H1 (cell line): ENCODE results near the gene C2orf42. TPM values are rescaled to one million over a fixed set of nuclear protein-coding genes. Genes with fewer than 3 reads are reported as not detected.
"Not testable (repeated sequence)": the region's sequence is repeated elsewhere in the genome, so short reads cannot be mapped to it uniquely, and the experiment has no call there.

ENCODE experiments used
- CTCF ChIA-PET: fragments of 300-600 bp; sonication (Branson Sonifier 250); formaldehyde crosslinking; loops from one replicate; lab custom pipeline; 2021; ENCODE audit not compliant: partially characterized antibody; lab: Charles Lee
- POLR2A ChIA-PET: fragments of 300-600 bp; sonication (Branson Sonifier 250); formaldehyde crosslinking; loops from one replicate; lab custom pipeline; 2021; ENCODE audit warnings: inconsistent platforms; ENCODE audit not compliant: partially characterized antibody; lab: Charles Lee
- DNase-seq, 2 experiments: peaks; one replicate each; pipeline versions ENCODE4 v3.0.0 to v3.0.0-alpha.2; 2010 to 2022; ENCODE audit warnings: low spot score in 2 of 2, low read depth in 1 of 2, mixed read lengths in 1 of 2
- FAIRE-seq: peaks from 2 replicates; lab custom pipeline; 2011; peaks lifted over from hg19 to GRCh38; lab: Jason Lieb, UNC
- H2AFZ ChIP-seq: 2 replicates; pipeline ENCODE4 v1.8.1; 2012; ENCODE audit warnings: low read length, inconsistent platforms
- H2AK5ac ChIP-seq: 2 replicates; pipeline ENCODE4 v1.6.1; 2013; ENCODE audit warnings: low read depth, low read length
- H2BK120ac ChIP-seq: replicated peaks from 2 replicates; pipeline ENCODE3; 2013; ENCODE audit warnings: low read depth, low read length, inconsistent platforms
- H2BK12ac ChIP-seq: 2 replicates; pipeline ENCODE4 v1.6.1; 2013; ENCODE audit warnings: low read depth, low read length
- H2BK15ac ChIP-seq: 2 replicates; pipeline ENCODE4 v1.6.1; 2013; ENCODE audit warnings: low read length
- H2BK20ac ChIP-seq: 2 replicates; pipeline ENCODE4 v1.6.1; 2013; ENCODE audit warnings: low read length
- H2BK5ac ChIP-seq: 2 replicates; pipeline ENCODE4 v1.6.1; 2013; ENCODE audit warnings: low read depth, low read length
- H3K14ac ChIP-seq: 2 replicates; pipeline ENCODE4 v1.6.1; 2013; ENCODE audit warnings: inconsistent platforms; ENCODE audit not compliant: insufficient read length
- H3K18ac ChIP-seq: 2 replicates; pipeline ENCODE4 v1.6.1; 2013; ENCODE audit warnings: low read length; ENCODE audit errors: extremely low read depth
- H3K23ac ChIP-seq: 2 replicates; pipeline ENCODE4 v1.6.1; 2013; ENCODE audit warnings: inconsistent platforms; ENCODE audit not compliant: insufficient read length
- H3K23me2 ChIP-seq: 2 replicates; pipeline ENCODE4 v1.6.1; 2013; ENCODE audit warnings: low read depth, low read length
- H3K27ac ChIP-seq: 2 replicates; pipeline ENCODE4 v1.6.1; 2011; ENCODE audit warnings: low read depth, low read length, inconsistent platforms
- H3K27me3 ChIP-seq, 4 experiments: replicated peaks in 1 of 4; 1 replicate in 1 of 4; 2 replicates in 3 of 4; pipeline versions ENCODE4 v1.6.1 to v1.8.1; 2011 to 2013; ENCODE audit warnings: low read length in 3 of 4, mild to moderate bottlenecking in 3 of 4, inconsistent platforms in 2 of 4, mixed read lengths in 2 of 4, moderate library complexity in 1 of 4; ENCODE audit not compliant: control insufficient read depth in 3 of 4, insufficient read depth in 3 of 4; ENCODE audit errors: extremely low read depth in 1 of 4
- H3K36me3 ChIP-seq, 4 experiments: 2 replicates each; pipeline versions ENCODE4 v1.6.1 to v1.8.1; 2011 to 2013; ENCODE audit warnings: mild to moderate bottlenecking in 4 of 4, low read length in 3 of 4, moderate library complexity in 2 of 4, control low read depth in 1 of 4, inconsistent platforms in 1 of 4; ENCODE audit not compliant: insufficient read depth in 4 of 4, control insufficient read depth in 2 of 4
- H3K4ac ChIP-seq: replicated peaks from 2 replicates; pipeline ENCODE3; 2013; ENCODE audit warnings: low read length, low read depth, mixed read lengths, inconsistent platforms; ENCODE audit not compliant: insufficient read length
- H3K4me1 ChIP-seq, 4 experiments: replicated peaks in 1 of 4; 1 replicate in 1 of 4; 2 replicates in 3 of 4; pipeline versions ENCODE4 v1.6.1 to v1.8.1; 2011 to 2013; ENCODE audit warnings: low read length in 3 of 4, inconsistent platforms in 2 of 4, mixed read lengths in 1 of 4; ENCODE audit not compliant: insufficient read depth in 4 of 4, control insufficient read depth in 3 of 4
- H3K4me2 ChIP-seq, 2 experiments: 2 replicates each; pipeline versions ENCODE4 v1.6.1 to v1.8.1; 2011 to 2013; ENCODE audit warnings: low read depth in 2 of 2, low read length in 2 of 2, control low read depth in 1 of 2, inconsistent platforms in 1 of 2, mild to moderate bottlenecking in 1 of 2; ENCODE audit not compliant: insufficient read depth in 1 of 2
- H3K4me3 ChIP-seq, 4 experiments: fragments of 200-600, 300-600 bp in 1 of 4; sonication (generic), shearing (Covaris generic), sonication (Bioruptor Twin) in 1 of 4; 2 replicates each; pipeline versions ENCODE4 v1.5.1 to v1.8.1; 2011 to 2016; ENCODE audit warnings: low read length in 4 of 4, low read depth in 3 of 4, control low read depth in 2 of 4, inconsistent platforms in 2 of 4, mild to moderate bottlenecking in 2 of 4, mixed read lengths in 1 of 4, moderate library complexity in 1 of 4; ENCODE audit not compliant: insufficient read depth in 2 of 4; ENCODE audit errors: extremely low read depth in 1 of 4
- H3K56ac ChIP-seq: replicated peaks from 2 replicates; pipeline ENCODE3; 2013; ENCODE audit warnings: low read depth, mild to moderate bottlenecking, mixed read lengths, low read length, inconsistent platforms; ENCODE audit not compliant: insufficient read length
- H3K79me1 ChIP-seq: 2 replicates; pipeline ENCODE4 v1.6.1; 2013; ENCODE audit warnings: low read depth, low read length, control low read depth
- H3K79me2 ChIP-seq, 2 experiments: 2 replicates each; pipeline versions ENCODE4 v1.6.1 to v1.8.1; 2012 to 2013; ENCODE audit warnings: low read length in 2 of 2, mild to moderate bottlenecking in 2 of 2, inconsistent platforms in 1 of 2; ENCODE audit not compliant: insufficient read depth in 2 of 2, control insufficient read depth in 1 of 2
- H3K9ac ChIP-seq, 4 experiments: replicated peaks in 1 of 4; 1 replicate in 1 of 4; 2 replicates in 3 of 4; pipeline versions ENCODE4 v1.6.1 to v1.8.1; 2011 to 2013; ENCODE audit warnings: low read depth in 3 of 4, low read length in 3 of 4, control low read depth in 2 of 4, mild to moderate bottlenecking in 2 of 4, moderate library complexity in 2 of 4, inconsistent platforms in 1 of 4; ENCODE audit errors: extremely low read depth in 1 of 4
- H3K9me3 ChIP-seq, 2 experiments: 2 replicates each; pipeline versions ENCODE4 v1.6.1 to v1.8.1; 2012 to 2013; ENCODE audit warnings: mild to moderate bottlenecking in 2 of 2, moderate library complexity in 2 of 2, control low read depth in 1 of 2, inconsistent platforms in 1 of 2, low read depth in 1 of 2, low read length in 1 of 2, mixed read lengths in 1 of 2; ENCODE audit not compliant: insufficient read depth in 2 of 2
- H4K20me1 ChIP-seq, 2 experiments: replicated peaks in 1 of 2; 2 replicates each; pipeline versions ENCODE3 to v1.8.1; 2011 to 2013; ENCODE audit warnings: inconsistent platforms in 2 of 2, low read length in 2 of 2, mild to moderate bottlenecking in 1 of 2; ENCODE audit not compliant: insufficient read depth in 2 of 2, control insufficient read depth in 1 of 2
- H4K5ac ChIP-seq: 2 replicates; pipeline ENCODE4 v1.6.1; 2013; ENCODE audit warnings: low read length, low read depth, mixed read lengths, inconsistent platforms; ENCODE audit not compliant: insufficient read length
- H4K8ac ChIP-seq: 2 replicates; pipeline ENCODE4 v1.8.0; 2013; ENCODE audit warnings: mild to moderate bottlenecking, moderate library complexity, low read length, inconsistent platforms; ENCODE audit not compliant: insufficient read depth; ENCODE audit errors: extremely low read depth
- H4K91ac ChIP-seq: replicated peaks from 2 replicates; pipeline ENCODE3; 2013; ENCODE audit warnings: low read length, mixed read lengths, inconsistent platforms; ENCODE audit not compliant: insufficient read length
- HDAC2 ChIP-seq, 2 experiments: fragments of 300-600 bp in 1 of 2; sonication (generic) in 1 of 2; IDR thresholded peaks; 2 replicates each; pipeline ENCODE4 v1.6.1; 2011 to 2012; ENCODE audit warnings: low read depth in 2 of 2, low read length in 2 of 2, mild to moderate bottlenecking in 2 of 2, moderate library complexity in 2 of 2, borderline replicate concordance in 1 of 2, inconsistent platforms in 1 of 2
- RNF2 ChIP-seq: fragments of 200-900, 300-1000 bp; sonication (generic); IDR thresholded peaks from 2 replicates; pipeline ENCODE4 v1.7.1; 2016; ENCODE audit warnings: borderline replicate concordance, low read depth, mild to moderate bottlenecking, antibody characterized with exemption, low read length; ENCODE audit not compliant: poor library complexity, severe bottlenecking; ENCODE audit errors: missing control alignments
- TAF1 ChIP-seq: IDR thresholded peaks from 2 replicates; pipeline ENCODE4 v1.6.1; 2011; ENCODE audit warnings: mild to moderate bottlenecking, low read depth, low read length
- TBP ChIP-seq: IDR thresholded peaks from 2 replicates; pipeline ENCODE4 v1.6.1; 2011; ENCODE audit warnings: low read depth, low read length, improper control_type of control experiment
- TEAD4 ChIP-seq: IDR thresholded peaks from 2 replicates; pipeline ENCODE4 v1.6.1; 2012; ENCODE audit warnings: low read depth, low read length, inconsistent platforms, mixed read lengths
- WGBS, 2 experiments: shearing (Covaris generic) in 1 of 2; methylation state at CpG; one replicate each; pipeline versions ENCODE4 v1.1.6 to v1.1.7; 2013 to 2015; ENCODE audit warnings: low lambda C conversion rate in 2 of 2, mixed read lengths in 2 of 2, inconsistent platforms in 1 of 2, low coverage in 1 of 2, missing lambda C conversion rate in 1 of 2; ENCODE audit not compliant: insufficient replicate concordance in 2 of 2, insufficient coverage in 1 of 2, insufficient read length in 1 of 2; ENCODE audit errors: extremely low coverage in 1 of 2, missing lambda C conversion rate in 1 of 2; 5-methylcytosine and 5-hydroxymethylcytosine counted together
- polyA plus RNA-seq, 7 experiments: library from polyadenylated mRNA; depleted of rRNA in 3 of 7; stranded (reverse) in 5 of 7; unstranded in 2 of 7; fragments of >200 nt in 5 of 7; fragments of 200-250 nt in 2 of 7; gene quantifications; 1 replicate in 5 of 7; 2 replicates in 1 of 7; 4 replicates in 1 of 7; pipeline versions ENCODE4 v1.2.1 to v1.2.3, GENCODE V29; 2011 to 2013; ENCODE audit warnings: missing spikeins in 2 of 7, mixed read lengths in 2 of 7
- total RNA-seq: library from RNA; stranded (reverse); fragmentation: NEBNext Ultra II Directional; extraction: Animal tissue kit (Norgen Biotek cat#: 25700); gene quantifications from 2 replicates; pipeline ENCODE4 v1.2.1, GENCODE V29; 2021

Gene C2orf42
- total and polyA plus RNA-seq, 2 of the 8 experiments (the other 6 are each of a cell fraction or from before 2014, with no cell fraction given): 3.9 to 10.7 TPM

DNA sequence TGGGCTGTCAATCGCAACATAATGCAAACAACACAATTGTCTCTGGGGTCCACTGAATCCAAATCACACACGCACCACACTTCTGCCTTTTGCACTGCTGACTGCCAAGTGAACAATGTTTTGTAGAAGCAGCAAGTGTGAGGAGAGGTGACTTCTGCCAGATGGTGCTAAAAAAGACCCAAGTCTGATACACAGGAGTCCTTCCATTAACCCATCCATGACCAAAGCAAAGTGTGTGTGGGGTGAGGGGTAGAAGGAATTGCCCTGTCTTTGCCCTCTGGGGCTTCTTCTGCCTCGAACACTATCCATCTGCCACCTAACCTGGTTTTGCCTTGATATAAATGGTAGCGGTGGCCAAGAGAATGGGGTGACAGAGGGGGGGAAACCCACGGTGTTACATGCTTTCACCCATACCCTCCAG lies 50.0 kb downstream of the C2orf42 start (continued):
- TF ChIP-seq HDAC2 (IDR thresholded peaks at IDR 0.05; ENCODE audit: borderline replicate concordance in 1 of 2, low read depth in 2 of 2, low read length in 2 of 2) (no peak), TEAD4 (no peak), TAF1 (no peak), RNF2 (no peak), TBP (no peak)

DNA sequence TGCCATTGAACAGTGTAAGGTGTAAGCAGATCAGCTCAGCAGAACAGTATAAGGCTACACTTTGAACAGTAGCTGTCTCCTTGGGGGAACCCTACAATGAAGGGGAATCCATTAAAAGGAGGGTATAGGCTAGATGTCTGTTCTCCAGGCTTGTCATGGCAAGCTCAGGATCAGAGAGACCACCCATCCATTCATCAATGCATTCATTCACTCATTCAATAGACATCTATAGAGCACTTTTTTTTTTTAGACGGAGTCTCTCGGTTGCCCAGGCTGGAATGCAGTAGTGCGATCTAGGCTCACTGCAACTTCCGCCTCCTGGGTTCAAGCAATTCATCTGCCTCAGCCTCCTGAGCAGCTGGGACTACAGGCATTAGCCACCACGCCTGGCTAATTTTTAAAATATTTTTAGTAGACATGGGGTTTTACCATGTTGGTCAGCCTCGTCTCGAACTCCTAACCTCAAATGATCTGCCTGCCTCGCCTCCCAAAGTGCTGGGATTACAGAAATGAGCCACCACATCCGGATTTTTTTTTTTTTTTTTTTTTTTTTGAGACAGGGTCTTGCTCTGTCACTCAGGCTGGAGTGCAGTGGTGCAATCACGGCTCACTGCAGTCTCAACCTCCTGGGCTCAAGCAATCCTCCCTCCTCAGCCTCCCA lies 56.4 kb downstream of the C2orf42 start:
- ChIA-PET POLR2A (interaction anchor here (2.4 to 51.3 kb wide), 4 partner anchors 8 to 48 kb away, joined by 9 to 1553 read pairs (median 242); partner anchors contain the start of gene PCBP1), CTCF (interaction anchor here (0.6 to 1.3 kb wide), 3 partner anchors 18 to 63 kb away, joined by 3 to 5 read pairs (median 3); no protein-coding TSS in a partner anchor)
- H3K27me3 ChIP-seq, H3K14ac ChIP-seq, H3K4me2 ChIP-seq, H2BK120ac ChIP-seq, H4K20me1 ChIP-seq, H3K4ac ChIP-seq, H2AFZ ChIP-seq, FAIRE-seq, H4K8ac ChIP-seq, H3K36me3 ChIP-seq, H3K9me3 ChIP-seq, H4K5ac ChIP-seq, H3K23ac ChIP-seq, H2BK15ac ChIP-seq, H3K18ac ChIP-seq, H2BK5ac ChIP-seq, H3K79me1 ChIP-seq, H2AK5ac ChIP-seq, H3K9ac ChIP-seq, H3K23me2 ChIP-seq, H4K91ac ChIP-seq, DNase-seq, H3K79me2 ChIP-seq, H3K56ac ChIP-seq, H3K27ac ChIP-seq, H3K4me3 ChIP-seq: not testable (repeated sequence)
- Histone ChIP-seq H2BK12ac (peak overlapping the region; percentile 53; the same call in 1 of the 2 replicates), H3K4me1 (peaks cover 2 to 12% (median 8%) of the 10 kb centered on the region in 4 experiments; a peak in 5 of 7 replicates), H2BK20ac (peak overlapping the region; percentile 22; the same call in 1 of the 2 replicates)
- WGBS, 2 experiments: 97% methylated on average over 10 of the region's 10 CpGs; no CpG with 5 or more reads in 1 of the 2 experiments
